Medulla oblongata (tissue), 1 donor: ENCODE measurements around the gene STK11IP.

ENCODE experiments used
- DNase-seq: peaks from one replicate; pipeline ENCODE4 v3.0.0-alpha.2; 2015; ENCODE audit errors: extremely low spot score

STK11IP gene

DNA sequence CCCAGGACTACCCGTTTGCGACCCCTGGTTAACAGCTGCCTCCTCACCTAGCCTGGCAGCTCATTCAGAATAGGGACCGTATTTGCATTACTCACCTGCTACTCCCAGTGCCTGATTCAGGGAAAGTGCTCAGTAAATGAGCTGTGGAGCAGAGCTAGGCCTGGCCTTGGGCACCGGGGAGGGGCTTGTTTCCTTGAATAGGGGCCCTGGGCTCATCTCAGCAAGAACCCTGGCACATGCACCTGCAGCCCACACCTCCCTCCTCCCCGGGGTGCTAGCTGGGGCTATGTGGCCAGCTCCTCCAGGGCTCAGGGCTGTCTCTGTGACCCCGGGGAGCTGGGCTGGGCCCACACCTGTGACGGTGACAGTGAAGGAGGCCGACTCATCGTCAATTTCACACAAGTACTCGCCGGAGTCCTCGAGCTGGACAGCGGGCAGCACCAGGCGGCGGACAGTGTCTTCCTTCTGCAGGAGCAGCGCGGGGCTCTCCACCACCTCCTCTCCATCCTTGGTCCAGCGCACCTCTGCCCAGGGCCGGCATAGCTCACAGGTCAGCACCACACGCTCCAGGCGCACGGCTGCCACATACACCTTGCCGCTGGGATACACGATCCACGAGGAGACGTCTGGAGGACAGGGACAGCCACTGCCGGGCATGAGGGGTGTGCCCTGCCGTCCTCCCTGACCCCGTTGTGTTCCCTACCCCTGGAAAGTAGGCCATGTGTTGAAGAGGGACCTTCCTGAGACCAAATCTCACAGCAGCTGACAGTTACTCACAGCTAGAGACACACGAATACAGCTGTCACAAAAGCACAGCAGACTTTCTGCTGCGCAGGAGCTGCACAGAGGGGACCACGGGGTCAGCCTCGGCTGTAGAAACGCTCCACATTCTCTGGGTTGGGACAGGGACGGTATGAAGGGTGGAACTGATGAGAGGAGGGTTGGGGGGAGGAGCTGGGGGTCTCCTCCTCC is 35.3 kb upstream of the STK11IP start:
- no peak for DNase-seq

DNA sequence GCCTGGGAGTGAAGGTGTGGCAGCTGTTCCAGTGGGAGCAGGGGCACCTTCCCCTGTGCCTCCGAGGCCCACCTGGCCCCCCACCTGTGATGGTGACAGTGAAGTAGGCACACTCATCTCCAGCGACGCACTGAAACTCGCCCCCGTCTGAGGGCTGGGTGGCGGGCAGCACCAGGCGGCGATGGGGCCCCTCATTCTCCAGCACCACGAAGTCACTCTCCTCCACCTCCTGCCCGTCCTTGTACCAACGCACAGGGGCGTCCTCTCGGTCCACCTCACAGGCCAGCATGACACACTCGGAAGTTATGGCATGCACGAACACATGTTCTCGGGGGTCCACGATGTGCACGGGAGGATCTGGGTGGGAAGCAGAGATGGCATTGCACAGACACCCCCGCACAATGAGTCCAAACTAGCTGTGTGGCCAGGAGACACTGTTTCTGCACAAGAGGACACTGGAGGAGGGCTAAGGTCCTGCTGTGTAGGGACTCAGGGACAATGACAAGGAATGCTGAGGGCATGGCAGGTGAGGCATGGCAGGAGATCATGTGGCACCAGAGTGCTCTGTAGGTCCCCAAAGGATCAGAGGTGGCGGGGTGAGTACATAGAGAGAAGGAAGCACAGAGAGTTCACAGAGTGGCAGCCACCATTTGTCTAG is 34.3 kb upstream of the STK11IP start:
- no peak for DNase-seq

DNA sequence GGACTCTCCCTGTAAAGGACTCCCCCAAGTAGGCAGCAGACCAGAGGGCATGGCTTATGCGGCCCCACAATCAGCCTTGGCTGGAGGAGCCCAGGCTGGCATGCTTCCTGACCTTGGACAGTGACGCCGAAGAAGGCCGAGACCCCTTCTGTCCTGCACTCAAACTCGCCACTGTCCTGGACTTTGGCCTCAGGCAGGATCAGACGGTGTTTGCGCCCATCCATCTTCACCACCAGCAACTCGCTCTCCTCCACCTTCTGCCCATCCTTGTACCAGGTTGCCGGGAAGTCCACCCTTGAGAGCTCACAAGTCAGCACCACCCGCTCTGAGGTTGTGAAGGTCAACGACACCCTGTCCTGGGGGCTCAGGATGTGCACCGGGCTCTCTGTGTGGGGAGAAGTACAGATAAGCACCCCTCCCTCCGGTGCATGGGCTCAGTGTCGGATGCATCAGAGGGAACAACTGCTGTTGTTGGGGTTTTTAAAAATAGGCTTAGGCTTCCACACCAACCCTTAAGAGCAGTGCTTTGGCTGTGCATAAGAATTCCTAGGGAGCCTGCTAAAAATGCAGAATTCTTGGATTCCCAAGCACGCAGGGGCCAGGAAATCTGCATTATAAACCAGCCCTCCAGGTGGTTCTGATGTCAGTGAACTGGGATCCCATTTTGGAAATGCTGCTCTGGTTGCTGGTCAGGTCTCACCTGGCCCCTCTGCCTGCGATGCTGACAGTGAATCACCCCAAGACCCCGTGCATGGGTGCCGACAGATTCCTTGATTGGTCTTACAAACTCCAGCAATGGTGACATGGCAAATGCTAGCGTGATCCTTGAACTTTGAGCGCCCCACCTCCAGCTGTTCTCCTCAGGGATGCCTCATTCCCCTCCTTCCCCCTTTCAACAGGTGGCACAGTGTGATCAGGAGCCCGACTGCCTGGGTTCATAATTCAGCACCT is 32.3 kb upstream of the STK11IP start:
- DNase-seq = no peak

DNA sequence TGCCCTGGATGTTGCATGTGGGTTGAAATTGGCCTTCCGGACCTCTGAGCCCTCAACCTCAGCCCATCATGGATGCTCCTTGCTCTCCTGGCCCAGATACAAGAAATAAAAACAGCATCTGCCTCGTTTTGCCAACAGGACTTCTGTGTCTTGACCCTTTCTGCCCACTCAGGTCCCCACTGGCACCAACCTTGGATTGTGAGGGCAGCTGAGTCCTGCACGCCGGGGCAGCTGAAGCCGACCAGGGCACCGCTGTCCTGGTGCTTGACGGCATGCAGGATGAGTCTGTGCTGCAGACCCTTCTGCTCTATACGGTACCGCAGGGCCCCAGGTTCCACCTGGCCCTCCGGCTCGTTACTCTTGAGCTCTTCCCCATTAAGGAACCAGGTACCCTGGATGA is 31.0 kb upstream of the STK11IP start:
- no peak for DNase-seq

DNA sequence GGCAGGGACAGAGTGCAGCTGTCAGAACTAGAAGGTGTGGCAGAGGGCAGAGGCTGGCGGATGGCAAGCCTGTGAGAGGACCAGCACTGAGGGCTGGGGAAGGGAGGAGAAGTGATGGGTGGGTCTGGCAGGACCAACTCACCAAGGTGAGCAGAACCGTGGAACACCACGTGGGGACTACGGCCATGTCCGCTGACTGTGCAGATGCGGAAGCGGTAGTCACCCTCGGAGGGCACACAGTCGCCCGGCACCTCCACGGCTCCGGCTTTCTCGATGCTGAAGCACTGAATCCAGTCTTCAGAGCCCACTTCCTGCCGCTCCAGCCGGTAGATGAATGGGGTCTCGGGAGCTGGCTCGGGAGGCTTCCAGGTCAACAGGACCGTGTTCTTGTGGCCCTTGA is 30.5 kb upstream of the STK11IP start:
- DNase-seq = no peak

DNA sequence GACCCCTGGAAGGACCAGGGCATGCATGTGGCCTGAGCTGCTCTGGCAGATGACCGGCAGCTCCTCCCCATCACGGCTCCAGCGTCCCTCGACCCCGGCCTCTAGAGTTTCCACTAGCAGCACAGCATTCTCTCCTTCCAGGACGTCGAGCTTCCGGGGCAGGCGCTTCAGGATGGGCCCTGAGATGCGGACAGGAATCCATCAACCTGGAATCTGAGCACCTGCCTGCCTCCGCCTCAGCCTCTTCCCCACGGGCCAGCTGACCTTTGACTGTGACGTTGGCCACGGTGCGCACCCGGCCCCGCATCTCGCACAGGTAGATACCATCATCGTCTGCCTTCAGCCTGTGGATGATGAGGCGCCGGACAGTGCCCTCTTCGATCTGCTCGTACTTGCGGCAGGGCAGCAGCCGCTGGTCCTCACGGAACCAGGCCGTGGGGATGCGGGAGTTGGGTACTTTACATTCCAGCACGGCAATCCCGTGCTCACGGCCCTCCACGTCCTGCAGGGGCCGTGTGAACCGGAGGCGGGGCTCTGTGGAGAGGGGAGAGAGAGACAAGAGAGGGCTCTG is 29.8 kb upstream of the STK11IP start:
- DNase-seq = no peak

DNA sequence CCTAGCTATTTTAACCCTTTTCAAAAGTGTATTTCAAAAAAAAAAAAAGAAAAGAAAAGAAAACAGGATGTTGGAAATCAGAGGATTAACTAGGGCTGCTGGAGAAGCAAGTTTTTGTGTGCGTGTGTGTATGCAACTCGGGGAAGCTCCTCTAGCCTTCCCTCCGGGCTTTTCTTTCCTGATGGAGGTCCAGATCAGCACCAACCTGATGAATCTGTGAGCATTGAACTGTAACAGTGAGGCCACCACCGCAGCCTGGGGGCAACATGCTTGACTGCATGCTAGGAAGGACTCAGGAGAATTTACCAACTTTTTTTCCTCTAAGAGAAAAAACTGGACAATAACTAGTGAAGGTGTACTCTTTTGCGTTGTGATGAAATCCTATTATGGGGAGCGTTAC is 28.6 kb upstream of the STK11IP start:
- no peak for DNase-seq

DNA sequence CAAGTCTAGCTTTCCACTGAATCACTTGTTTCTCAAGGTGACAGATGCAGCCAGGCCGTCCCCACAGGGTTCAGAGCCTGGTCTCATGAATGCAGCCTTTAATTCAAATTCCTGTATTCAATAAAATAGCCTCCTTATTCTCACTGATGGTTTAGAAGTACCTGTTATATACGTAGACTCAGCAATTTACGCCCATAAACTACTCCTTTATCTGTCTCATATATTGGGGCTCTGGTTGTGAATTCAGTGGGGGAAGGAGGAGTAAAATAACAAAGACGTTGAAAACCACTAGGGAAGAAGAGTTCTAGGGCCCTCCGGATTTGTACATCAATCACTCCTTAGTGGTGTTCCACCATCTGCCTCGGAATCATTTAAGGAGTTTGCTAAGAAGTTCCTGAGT is 28.0 kb upstream of the STK11IP start:
- no peak for DNase-seq

DNA sequence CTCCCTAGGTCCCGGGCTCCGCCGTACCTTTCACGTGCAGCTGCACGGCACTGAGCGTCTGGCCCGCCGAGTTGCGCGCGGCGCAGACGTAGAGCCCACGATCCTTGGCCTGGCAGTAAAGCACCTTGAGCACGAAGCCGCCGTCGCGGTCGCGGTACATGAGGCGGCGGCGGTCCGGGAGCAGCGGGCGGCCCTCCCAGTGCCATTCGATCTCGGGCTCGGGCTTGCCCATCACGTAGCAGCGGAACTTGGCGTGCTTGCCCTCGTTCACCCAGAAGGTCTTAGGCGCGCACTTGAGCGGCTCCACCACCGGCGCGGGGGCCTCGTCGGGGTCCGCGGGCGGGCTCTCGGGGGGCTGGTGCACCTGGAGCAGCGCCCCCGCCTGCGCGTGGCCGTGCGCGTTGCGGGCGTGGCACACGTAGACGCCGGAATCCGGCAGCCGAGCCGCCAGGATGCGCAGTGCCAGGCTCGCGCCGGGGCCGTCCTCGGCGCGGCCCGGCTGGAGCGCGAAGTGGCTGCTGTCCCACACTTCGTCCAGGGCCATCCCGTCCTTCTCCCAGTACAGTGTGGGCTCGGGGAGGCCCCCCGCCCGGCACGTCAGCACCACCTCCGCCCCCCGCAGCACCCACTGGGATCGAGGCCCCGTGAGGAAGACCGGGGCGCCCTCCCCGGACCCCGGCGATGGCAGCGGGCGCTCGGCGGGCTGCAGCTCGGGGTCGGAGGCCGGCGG is 27.3 kb upstream of the STK11IP start:
- DNase-seq = no peak

DNA sequence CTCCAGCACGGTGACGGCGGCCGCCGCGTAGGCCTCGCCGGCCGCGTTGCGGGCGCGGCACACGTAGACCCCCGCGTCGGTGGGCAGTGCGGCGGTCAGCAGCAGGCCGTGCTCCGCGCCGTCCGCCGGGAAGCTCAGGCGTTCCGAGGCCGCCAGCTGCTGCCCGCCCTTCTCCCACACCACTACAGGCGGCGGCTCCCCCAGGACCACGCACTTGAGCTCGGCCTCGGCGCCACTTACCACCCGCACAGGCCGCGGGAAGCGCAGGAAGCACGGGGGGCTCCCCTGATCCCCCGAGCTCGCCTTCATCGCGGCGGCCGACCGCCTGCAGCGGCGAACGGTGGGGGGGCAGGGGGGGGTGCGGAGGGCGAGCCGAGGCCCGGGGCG is 26.7 kb upstream of the STK11IP start:
- no peak for DNase-seq

DNA sequence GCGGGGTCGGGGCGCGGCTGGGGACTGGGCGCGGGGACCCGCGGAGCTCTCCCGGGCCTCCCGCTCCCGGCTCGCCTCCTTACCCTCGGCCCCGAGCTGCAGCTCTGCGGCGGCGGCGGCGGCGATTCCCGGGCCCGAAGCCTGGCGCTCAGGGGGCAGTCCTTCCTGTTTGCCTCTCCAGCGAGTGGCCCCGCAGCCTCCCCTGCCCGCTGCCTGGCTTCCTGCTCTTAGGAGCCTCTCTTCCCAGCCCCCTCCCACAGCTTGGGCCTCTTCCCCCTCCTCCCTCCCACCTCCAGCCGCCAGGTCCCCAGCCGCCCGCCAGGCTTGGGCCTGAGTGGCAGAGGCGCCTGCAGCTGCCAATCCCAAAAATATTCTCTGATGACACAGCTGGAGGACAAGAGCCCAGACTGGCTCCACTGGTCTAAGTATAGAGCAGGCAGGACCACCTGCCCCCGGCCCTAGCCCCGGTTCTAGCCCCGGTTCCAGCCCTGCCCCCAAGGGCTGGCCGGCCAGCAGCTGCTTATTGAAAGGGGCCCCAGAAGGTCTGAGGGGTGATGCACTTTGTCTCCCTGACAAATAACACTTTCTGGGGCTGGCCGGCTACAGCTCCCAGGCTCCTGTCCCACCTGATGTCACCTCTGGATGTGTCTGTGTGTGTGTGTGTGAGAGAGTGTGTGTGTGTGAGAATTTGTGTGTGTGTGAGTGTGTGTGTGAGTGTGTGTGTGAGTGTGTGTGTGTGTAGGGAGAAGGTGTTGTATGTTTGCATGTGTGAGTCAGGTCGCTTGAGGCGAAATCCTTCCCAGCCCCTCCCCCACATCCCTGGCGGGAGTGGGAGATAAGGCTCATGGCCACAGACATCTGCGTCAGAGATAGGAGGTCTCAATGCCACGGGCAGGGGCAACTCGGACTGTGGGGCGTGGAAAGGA is 26.1 kb upstream of the STK11IP start, which contains the start of gene OBSL1:
TSS of gene OBSL1 (minus strand) at position 229 of the 926 bp plus-strand sequence. CDS start 307 bp downstream, outside the sequence.
- peak; percentile 41 for DNase-seq

DNA sequence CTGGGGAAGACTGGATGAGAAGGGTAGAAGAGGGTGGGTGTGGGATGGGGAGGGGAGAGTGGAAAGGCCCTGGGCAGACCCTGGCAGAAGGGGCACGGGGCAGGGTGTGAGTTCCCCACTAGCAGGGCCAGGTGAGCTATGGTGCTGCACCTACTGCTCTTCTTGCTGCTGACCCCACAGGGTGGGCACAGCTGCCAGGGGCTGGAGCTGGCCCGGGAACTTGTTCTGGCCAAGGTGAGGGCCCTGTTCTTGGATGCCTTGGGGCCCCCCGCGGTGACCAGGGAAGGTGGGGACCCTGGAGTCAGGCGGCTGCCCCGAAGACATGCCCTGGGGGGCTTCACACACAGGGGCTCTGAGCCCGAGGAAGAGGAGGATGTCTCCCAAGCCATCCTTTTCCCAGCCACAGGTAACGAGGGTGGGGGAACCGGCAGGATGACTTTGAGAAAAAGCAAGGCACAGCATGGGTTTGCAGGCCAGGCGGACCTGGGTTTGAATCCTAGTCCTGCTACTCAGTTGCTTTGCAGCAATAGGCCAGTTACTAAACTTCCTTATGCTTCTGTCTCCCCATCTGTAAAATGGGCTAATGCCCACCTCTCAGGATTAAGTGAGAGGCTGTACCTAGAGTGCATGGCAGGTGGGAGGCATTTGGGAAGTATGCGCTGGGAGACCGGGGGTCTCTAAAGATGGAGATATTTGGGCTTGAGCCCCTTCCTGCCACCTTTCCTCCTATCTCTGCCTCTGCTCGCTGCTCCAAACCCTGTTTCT is 25.2 kb upstream of the STK11IP start, which contains the start of gene INHA:
TSS of gene INHA (plus strand) at position 74 of the 765 bp plus-strand sequence. CDS start at position 139, 65 bp downstream.
- DNase-seq = no peak

DNA sequence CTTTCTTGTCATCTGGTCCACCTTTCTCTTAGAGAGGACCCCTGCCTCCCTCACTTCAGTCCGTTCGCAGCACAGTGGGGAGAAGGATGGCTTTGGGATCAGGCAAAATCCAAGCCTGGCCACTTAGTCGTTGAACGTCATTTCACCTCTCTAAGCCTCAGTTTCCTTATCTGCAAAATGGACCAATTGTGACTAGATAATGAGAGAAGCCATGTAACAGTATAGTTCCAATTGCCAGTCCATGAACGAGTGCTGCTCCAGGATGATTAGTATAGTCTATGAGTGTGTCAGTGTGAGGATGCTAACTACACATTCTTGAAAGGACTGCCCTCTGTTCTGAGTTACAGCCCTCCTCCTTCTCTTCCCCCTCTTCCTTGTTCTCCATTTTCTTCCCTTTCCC is 24.5 kb upstream of the STK11IP start:
- DNase-seq = no peak

DNA sequence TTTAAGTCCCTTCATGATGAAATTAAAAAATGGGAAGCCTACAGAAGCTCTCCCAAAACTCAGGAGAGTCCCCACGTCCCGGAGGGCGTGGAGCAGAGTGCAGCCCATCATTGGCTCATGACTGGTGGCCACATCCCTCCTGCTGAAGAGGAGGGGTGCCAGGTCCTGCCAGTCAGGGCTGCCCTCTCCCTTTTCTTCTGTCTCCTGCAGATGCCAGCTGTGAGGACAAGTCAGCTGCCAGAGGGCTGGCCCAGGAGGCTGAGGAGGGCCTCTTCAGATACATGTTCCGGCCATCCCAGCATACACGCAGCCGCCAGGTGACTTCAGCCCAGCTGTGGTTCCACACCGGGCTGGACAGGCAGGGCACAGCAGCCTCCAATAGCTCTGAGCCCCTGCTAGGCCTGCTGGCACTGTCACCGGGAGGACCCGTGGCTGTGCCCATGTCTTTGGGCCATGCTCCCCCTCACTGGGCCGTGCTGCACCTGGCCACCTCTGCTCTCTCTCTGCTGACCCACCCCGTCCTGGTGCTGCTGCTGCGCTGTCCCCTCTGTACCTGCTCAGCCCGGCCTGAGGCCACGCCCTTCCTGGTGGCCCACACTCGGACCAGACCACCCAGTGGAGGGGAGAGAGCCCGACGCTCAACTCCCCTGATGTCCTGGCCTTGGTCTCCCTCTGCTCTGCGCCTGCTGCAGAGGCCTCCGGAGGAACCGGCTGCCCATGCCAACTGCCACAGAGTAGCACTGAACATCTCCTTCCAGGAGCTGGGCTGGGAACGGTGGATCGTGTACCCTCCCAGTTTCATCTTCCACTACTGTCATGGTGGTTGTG is 23.0 kb upstream of the STK11IP start:
- DNase-seq = no peak

DNA sequence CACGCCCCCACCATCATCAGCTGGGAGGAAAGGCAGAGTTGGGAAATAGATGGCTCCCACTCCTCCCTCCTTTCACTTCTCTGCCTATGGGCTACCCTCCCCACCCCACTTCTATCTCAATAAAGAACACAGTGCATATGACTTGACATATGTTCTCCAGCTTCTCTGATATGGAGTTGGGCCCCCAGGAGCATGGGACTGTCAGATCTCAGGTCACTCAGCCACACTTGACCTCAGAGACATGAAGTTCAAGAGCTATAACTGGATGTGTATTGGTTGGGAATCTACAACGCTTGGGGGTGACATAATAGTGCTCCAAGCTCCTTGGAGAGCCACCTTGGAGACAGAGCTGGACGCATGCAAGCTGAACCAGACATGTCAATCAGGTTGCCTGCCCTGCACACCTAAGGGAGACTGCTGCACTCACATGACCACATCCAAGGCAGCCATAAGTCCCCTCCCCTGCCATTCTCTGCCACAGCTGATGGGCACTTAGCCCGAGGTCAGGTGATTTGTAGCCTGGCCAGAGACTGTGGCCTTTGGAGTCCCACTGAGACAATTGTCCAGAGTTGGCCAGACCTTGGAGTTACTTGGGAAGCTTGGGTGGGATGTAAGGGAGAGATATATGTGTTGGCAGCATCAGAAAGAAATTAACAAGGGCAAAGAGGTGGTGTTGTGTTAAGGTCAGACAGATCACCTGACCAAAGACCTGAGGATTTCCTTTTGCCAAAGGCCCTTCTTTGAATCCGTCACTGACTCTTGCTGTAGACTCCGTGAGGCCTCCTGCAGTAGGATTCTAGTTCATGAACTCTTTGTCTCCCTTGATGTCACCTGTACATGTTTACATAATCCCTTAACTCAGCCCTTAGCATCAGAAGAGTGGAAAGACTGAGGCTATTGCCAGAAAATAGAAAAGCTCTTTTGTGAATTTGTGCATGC is 21.8 kb upstream of the STK11IP start:
- no peak for DNase-seq

DNA sequence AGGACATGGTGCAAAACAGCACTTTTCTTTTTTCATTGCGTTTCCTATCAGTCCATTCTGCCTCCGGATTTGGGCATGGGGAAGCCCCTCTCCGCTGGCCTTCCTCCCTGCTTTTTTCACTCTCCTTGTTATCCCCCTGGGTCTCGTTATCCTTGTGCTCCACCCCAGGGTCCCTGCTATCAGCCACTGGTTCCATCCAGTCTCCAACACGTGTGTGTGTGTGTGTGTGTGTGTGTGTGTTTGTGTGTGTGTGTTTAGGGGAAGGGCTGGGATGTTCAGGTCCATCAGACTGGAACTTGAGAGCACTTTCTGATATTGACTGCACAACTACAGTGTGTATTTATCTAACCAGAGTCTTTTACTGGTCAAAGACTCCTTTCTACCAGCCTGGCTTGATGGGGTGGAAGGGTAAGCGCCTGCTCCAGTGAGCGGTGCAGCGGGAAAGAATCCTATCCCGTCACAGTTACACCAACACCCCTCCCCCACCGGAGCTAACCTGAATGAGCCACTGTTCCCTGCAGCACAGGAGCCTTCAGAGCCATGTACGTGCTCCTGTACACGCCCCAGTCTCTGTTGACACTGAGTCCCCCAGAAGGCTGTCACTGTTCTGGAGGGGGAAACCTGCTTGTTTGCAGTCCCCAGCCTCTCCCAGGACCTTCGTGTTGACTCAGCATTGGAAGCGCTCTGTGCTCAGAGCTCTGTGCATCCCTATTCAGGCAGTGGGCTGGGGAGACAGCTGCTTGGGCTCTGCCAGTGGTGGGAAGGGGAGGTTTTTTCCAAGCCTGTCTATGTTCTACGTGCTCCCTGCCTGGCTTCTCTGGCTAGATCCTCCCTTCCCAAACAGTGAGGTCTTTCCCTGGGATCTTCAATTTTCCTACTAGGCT is 20.9 kb upstream of the STK11IP start:
- DNase-seq = peak; percentile 23
